H1 (cell line): ENCODE results near the gene AGRN. TPM values are rescaled to one million over a fixed set of nuclear protein-coding genes. Genes with fewer than 3 reads are reported as not detected.

Source experiments
- CTCF ChIA-PET: fragments of 300-600 bp; sonication (Branson Sonifier 250); formaldehyde crosslinking; loops from one replicate; lab custom pipeline; 2021; ENCODE audit not compliant: partially characterized antibody; lab: Charles Lee
- POLR2A ChIA-PET: fragments of 300-600 bp; sonication (Branson Sonifier 250); formaldehyde crosslinking; loops from one replicate; lab custom pipeline; 2021; ENCODE audit warnings: inconsistent platforms; ENCODE audit not compliant: partially characterized antibody; lab: Charles Lee
- DNase-seq, 2 experiments: peaks; one replicate each; pipeline versions ENCODE4 v3.0.0 to v3.0.0-alpha.2; 2010 to 2022; ENCODE audit warnings: low spot score in 2 of 2, low read depth in 1 of 2, mixed read lengths in 1 of 2
- FAIRE-seq: peaks from 2 replicates; lab custom pipeline; 2011; peaks lifted over from hg19 to GRCh38; lab: Jason Lieb, UNC
- H2AFZ ChIP-seq: 2 replicates; pipeline ENCODE4 v1.8.1; 2012; ENCODE audit warnings: low read length, inconsistent platforms
- H2AK5ac ChIP-seq: 2 replicates; pipeline ENCODE4 v1.6.1; 2013; ENCODE audit warnings: low read depth, low read length
- H2BK120ac ChIP-seq: replicated peaks from 2 replicates; pipeline ENCODE3; 2013; ENCODE audit warnings: low read depth, low read length, inconsistent platforms
- H2BK12ac ChIP-seq: 2 replicates; pipeline ENCODE4 v1.6.1; 2013; ENCODE audit warnings: low read depth, low read length
- H2BK15ac ChIP-seq: 2 replicates; pipeline ENCODE4 v1.6.1; 2013; ENCODE audit warnings: low read length
- H2BK20ac ChIP-seq: 2 replicates; pipeline ENCODE4 v1.6.1; 2013; ENCODE audit warnings: low read length
- H2BK5ac ChIP-seq: 2 replicates; pipeline ENCODE4 v1.6.1; 2013; ENCODE audit warnings: low read depth, low read length
- H3K14ac ChIP-seq: 2 replicates; pipeline ENCODE4 v1.6.1; 2013; ENCODE audit warnings: inconsistent platforms; ENCODE audit not compliant: insufficient read length
- H3K18ac ChIP-seq: 2 replicates; pipeline ENCODE4 v1.6.1; 2013; ENCODE audit warnings: low read length; ENCODE audit errors: extremely low read depth
- H3K23ac ChIP-seq: 2 replicates; pipeline ENCODE4 v1.6.1; 2013; ENCODE audit warnings: inconsistent platforms; ENCODE audit not compliant: insufficient read length
- H3K23me2 ChIP-seq: 2 replicates; pipeline ENCODE4 v1.6.1; 2013; ENCODE audit warnings: low read depth, low read length
- H3K27ac ChIP-seq: 2 replicates; pipeline ENCODE4 v1.6.1; 2011; ENCODE audit warnings: low read depth, low read length, inconsistent platforms
- H3K27me3 ChIP-seq, 4 experiments: replicated peaks in 1 of 4; 1 replicate in 1 of 4; 2 replicates in 3 of 4; pipeline versions ENCODE4 v1.6.1 to v1.8.1; 2011 to 2013; ENCODE audit warnings: low read length in 3 of 4, mild to moderate bottlenecking in 3 of 4, inconsistent platforms in 2 of 4, mixed read lengths in 2 of 4, moderate library complexity in 1 of 4; ENCODE audit not compliant: control insufficient read depth in 3 of 4, insufficient read depth in 3 of 4; ENCODE audit errors: extremely low read depth in 1 of 4
- H3K36me3 ChIP-seq, 4 experiments: 2 replicates each; pipeline versions ENCODE4 v1.6.1 to v1.8.1; 2011 to 2013; ENCODE audit warnings: mild to moderate bottlenecking in 4 of 4, low read length in 3 of 4, moderate library complexity in 2 of 4, control low read depth in 1 of 4, inconsistent platforms in 1 of 4; ENCODE audit not compliant: insufficient read depth in 4 of 4, control insufficient read depth in 2 of 4
- H3K4ac ChIP-seq: replicated peaks from 2 replicates; pipeline ENCODE3; 2013; ENCODE audit warnings: low read length, low read depth, mixed read lengths, inconsistent platforms; ENCODE audit not compliant: insufficient read length
- H3K4me1 ChIP-seq, 4 experiments: replicated peaks in 1 of 4; 1 replicate in 1 of 4; 2 replicates in 3 of 4; pipeline versions ENCODE4 v1.6.1 to v1.8.1; 2011 to 2013; ENCODE audit warnings: low read length in 3 of 4, inconsistent platforms in 2 of 4, mixed read lengths in 1 of 4; ENCODE audit not compliant: insufficient read depth in 4 of 4, control insufficient read depth in 3 of 4
- H3K4me2 ChIP-seq, 2 experiments: 2 replicates each; pipeline versions ENCODE4 v1.6.1 to v1.8.1; 2011 to 2013; ENCODE audit warnings: low read depth in 2 of 2, low read length in 2 of 2, control low read depth in 1 of 2, inconsistent platforms in 1 of 2, mild to moderate bottlenecking in 1 of 2; ENCODE audit not compliant: insufficient read depth in 1 of 2
- H3K4me3 ChIP-seq, 4 experiments: fragments of 200-600, 300-600 bp in 1 of 4; sonication (generic), shearing (Covaris generic), sonication (Bioruptor Twin) in 1 of 4; 2 replicates each; pipeline versions ENCODE4 v1.5.1 to v1.8.1; 2011 to 2016; ENCODE audit warnings: low read length in 4 of 4, low read depth in 3 of 4, control low read depth in 2 of 4, inconsistent platforms in 2 of 4, mild to moderate bottlenecking in 2 of 4, mixed read lengths in 1 of 4, moderate library complexity in 1 of 4; ENCODE audit not compliant: insufficient read depth in 2 of 4; ENCODE audit errors: extremely low read depth in 1 of 4
- H3K56ac ChIP-seq: replicated peaks from 2 replicates; pipeline ENCODE3; 2013; ENCODE audit warnings: low read depth, mild to moderate bottlenecking, mixed read lengths, low read length, inconsistent platforms; ENCODE audit not compliant: insufficient read length
- H3K79me1 ChIP-seq: 2 replicates; pipeline ENCODE4 v1.6.1; 2013; ENCODE audit warnings: low read depth, low read length, control low read depth
- H3K79me2 ChIP-seq, 2 experiments: 2 replicates each; pipeline versions ENCODE4 v1.6.1 to v1.8.1; 2012 to 2013; ENCODE audit warnings: low read length in 2 of 2, mild to moderate bottlenecking in 2 of 2, inconsistent platforms in 1 of 2; ENCODE audit not compliant: insufficient read depth in 2 of 2, control insufficient read depth in 1 of 2
- H3K9ac ChIP-seq, 4 experiments: replicated peaks in 1 of 4; 1 replicate in 1 of 4; 2 replicates in 3 of 4; pipeline versions ENCODE4 v1.6.1 to v1.8.1; 2011 to 2013; ENCODE audit warnings: low read depth in 3 of 4, low read length in 3 of 4, control low read depth in 2 of 4, mild to moderate bottlenecking in 2 of 4, moderate library complexity in 2 of 4, inconsistent platforms in 1 of 4; ENCODE audit errors: extremely low read depth in 1 of 4
- H3K9me3 ChIP-seq, 2 experiments: 2 replicates each; pipeline versions ENCODE4 v1.6.1 to v1.8.1; 2012 to 2013; ENCODE audit warnings: mild to moderate bottlenecking in 2 of 2, moderate library complexity in 2 of 2, control low read depth in 1 of 2, inconsistent platforms in 1 of 2, low read depth in 1 of 2, low read length in 1 of 2, mixed read lengths in 1 of 2; ENCODE audit not compliant: insufficient read depth in 2 of 2
- H4K20me1 ChIP-seq, 2 experiments: replicated peaks in 1 of 2; 2 replicates each; pipeline versions ENCODE3 to v1.8.1; 2011 to 2013; ENCODE audit warnings: inconsistent platforms in 2 of 2, low read length in 2 of 2, mild to moderate bottlenecking in 1 of 2; ENCODE audit not compliant: insufficient read depth in 2 of 2, control insufficient read depth in 1 of 2
- H4K5ac ChIP-seq: 2 replicates; pipeline ENCODE4 v1.6.1; 2013; ENCODE audit warnings: low read length, low read depth, mixed read lengths, inconsistent platforms; ENCODE audit not compliant: insufficient read length
- H4K8ac ChIP-seq: 2 replicates; pipeline ENCODE4 v1.8.0; 2013; ENCODE audit warnings: mild to moderate bottlenecking, moderate library complexity, low read length, inconsistent platforms; ENCODE audit not compliant: insufficient read depth; ENCODE audit errors: extremely low read depth
- H4K91ac ChIP-seq: replicated peaks from 2 replicates; pipeline ENCODE3; 2013; ENCODE audit warnings: low read length, mixed read lengths, inconsistent platforms; ENCODE audit not compliant: insufficient read length
- BRCA1 ChIP-seq: IDR thresholded peaks from 2 replicates; pipeline ENCODE4 v1.6.1; 2012; ENCODE audit warnings: low read depth, low read length, improper control_type of control experiment
- SIRT6 ChIP-seq: IDR thresholded peaks from one replicate; pipeline ENCODE4 v1.7.1; 2012; ENCODE audit warnings: low read length, inconsistent platforms
- WGBS, 2 experiments: shearing (Covaris generic) in 1 of 2; methylation state at CpG; one replicate each; pipeline versions ENCODE4 v1.1.6 to v1.1.7; 2013 to 2015; ENCODE audit warnings: low lambda C conversion rate in 2 of 2, mixed read lengths in 2 of 2, inconsistent platforms in 1 of 2, low coverage in 1 of 2, missing lambda C conversion rate in 1 of 2; ENCODE audit not compliant: insufficient replicate concordance in 2 of 2, insufficient coverage in 1 of 2, insufficient read length in 1 of 2; ENCODE audit errors: extremely low coverage in 1 of 2, missing lambda C conversion rate in 1 of 2; 5-methylcytosine and 5-hydroxymethylcytosine counted together
- polyA plus RNA-seq, 7 experiments: library from polyadenylated mRNA; depleted of rRNA in 3 of 7; stranded (reverse) in 5 of 7; unstranded in 2 of 7; fragments of >200 nt in 5 of 7; fragments of 200-250 nt in 2 of 7; gene quantifications; 1 replicate in 5 of 7; 2 replicates in 1 of 7; 4 replicates in 1 of 7; pipeline versions ENCODE4 v1.2.1 to v1.2.3, GENCODE V29; 2011 to 2013; ENCODE audit warnings: missing spikeins in 2 of 7, mixed read lengths in 2 of 7
- total RNA-seq: library from RNA; stranded (reverse); fragmentation: NEBNext Ultra II Directional; extraction: Animal tissue kit (Norgen Biotek cat#: 25700); gene quantifications from 2 replicates; pipeline ENCODE4 v1.2.1, GENCODE V29; 2021

AGRN gene
- total and polyA plus RNA-seq, 2 of the 8 experiments (the other 6 are each of a cell fraction or from before 2014, with no cell fraction given) = 52.3 to 155 TPM

DNA sequence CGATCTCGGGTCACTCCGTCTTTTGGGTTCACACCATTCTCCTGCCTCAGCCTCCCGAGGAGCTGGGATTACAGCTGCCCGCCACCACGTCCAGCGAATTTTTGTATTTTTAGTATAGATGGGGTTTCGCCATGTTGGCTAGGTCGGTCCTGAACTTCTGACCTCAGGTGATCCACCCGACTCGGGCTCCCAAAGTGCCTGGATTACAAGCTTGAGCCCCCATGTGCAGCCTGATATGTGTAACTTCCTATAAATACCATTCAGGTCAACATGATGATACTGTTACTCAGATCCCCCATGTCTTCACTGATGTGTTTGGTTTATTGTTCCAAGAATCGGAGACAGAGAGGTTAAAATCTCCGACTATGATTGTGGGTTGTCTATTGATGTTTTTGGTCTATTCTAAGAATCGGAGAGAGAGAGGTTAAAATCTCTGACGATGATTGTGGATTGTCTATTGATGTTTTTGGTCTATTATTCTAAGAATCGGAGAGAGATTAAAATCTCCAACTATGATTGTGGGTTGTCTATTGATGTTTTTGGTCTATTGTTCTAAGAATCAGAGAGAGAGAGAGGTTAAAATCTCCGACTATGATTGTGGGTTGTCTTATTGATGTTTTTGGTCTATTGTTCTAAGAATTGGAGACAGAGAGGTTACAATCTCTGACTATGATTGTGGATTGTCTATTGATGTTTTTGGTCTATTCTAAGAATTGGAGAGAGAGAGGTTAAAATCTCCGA, 78.9 kb downstream of the AGRN start:
- Histone ChIP-seq H2BK5ac (no peak overlapping the region), H4K8ac (no peak overlapping the region), H3K36me3 (no peaks in the 10 kb centered on the region), H4K5ac (no peak overlapping the region), H2AFZ (no peak overlapping the region), H2BK15ac (no peak overlapping the region), H3K79me1 (no peaks in the 10 kb centered on the region), H3K9ac (no peak overlapping the region), H3K4ac (no peak overlapping the region), H2BK20ac (no peak overlapping the region), H3K4me3 (no peak overlapping the region), H2BK12ac (no peak overlapping the region), H3K27me3 (no peaks in the 10 kb centered on the region), H3K14ac (no peak overlapping the region), H3K23ac (no peak overlapping the region), H2BK120ac (no peak overlapping the region), H4K20me1 (no peaks in the 10 kb centered on the region), H3K18ac (no peak overlapping the region), H4K91ac (no peak overlapping the region), H3K79me2 (no peaks in the 10 kb centered on the region), H3K9me3 (peaks cover 13 to 19% of the 10 kb centered on the region in 2 experiments), H3K27ac (no peak overlapping the region), H3K23me2 (no peaks in the 10 kb centered on the region), H3K56ac (no peak overlapping the region), H2AK5ac (no peak overlapping the region), H3K4me1 (no peaks in the 10 kb centered on the region), H3K4me2 (no peak overlapping the region)
- FAIRE-seq (no peak), DNase-seq (no peak)
- POLR2A ChIA-PET = no interaction called here
- TF ChIP-seq BRCA1 = no peak
- no peak for TF ChIP-seq SIRT6
- CTCF ChIA-PET = no interaction called here
- 87% methylated on average over 18 of the region's 18 CpGs; no CpG with 5 or more reads in 1 of the 2 experiments for WGBS, 2 experiments
